Posterior cingulate gyrus (tissue), 11 donors: ENCODE measurements around the gene CNGA3.
"Not testable (repeated sequence)": the region's sequence is repeated elsewhere in the genome, so short reads cannot be mapped to it uniquely, and the experiment has no call there.

Experiments
- DNase-seq, 10 donors: peaks; one replicate each; pipeline versions ENCODE4 v3.0.0 to v3.0.0-alpha.2; 2020 to 2021; ENCODE audit warnings: mixed read lengths in 3 of 10
- intact Hi-C: fragments of 100-400 bp; cut with DNase I; formaldehyde crosslinking; loops from one replicate; pipeline ENCODE4 v1.15.1; 2023

Gene CNGA3

DNA sequence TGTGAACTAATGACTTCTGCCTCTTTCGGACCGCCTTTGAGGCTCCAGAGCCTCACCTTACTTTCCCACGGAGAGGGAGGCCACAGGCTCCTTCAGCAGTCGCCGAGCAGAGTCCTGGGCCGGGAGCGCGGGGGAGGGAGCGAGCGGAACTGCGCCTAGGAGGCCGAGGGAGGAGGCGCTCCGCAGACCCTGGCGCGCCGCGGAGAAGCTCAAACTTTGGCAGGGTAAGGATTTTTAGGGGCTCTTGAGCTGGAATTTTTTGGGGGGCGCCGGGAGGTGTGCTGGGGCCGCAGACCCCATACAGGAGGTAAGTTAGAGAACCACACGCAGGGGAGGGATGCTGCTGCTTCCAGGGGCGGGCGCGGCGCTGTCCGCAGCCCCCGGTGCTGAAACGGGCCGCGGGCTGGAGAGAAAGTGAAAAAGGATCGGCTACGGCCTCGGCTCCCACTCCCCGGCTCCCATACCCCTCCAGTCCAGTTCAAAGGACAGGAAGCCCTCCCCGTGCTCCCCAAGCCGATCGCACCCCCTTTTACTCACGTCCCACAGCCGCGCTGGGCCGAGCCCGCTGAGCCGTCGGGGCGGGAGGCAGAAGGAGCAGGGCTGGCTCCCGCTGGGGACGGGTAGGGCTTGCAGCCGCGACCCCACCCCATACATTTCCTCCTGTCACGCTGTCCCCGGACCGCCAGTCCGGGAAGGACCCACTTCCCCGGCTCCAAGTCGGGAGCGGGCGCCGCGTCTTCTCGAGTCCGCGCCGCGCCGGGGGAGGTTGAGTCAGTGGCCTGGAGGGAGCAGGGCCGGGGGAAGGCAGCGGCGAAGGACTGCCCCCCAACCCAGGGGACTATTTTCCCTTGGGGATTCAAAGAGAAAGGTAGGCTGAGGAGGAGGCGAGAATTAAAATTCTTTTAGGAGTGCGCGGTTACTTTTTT lies at the start of gene CNGA3:
TSS of gene CNGA3 (plus strand) at position 146 of the 926 bp plus-strand sequence. CDS start 23,520 bp downstream, outside the sequence.
- DNase-seq, result peak in 2 of 10 donors; percentile 19 to 78
- intact Hi-C loops, result no loop called here

DNA sequence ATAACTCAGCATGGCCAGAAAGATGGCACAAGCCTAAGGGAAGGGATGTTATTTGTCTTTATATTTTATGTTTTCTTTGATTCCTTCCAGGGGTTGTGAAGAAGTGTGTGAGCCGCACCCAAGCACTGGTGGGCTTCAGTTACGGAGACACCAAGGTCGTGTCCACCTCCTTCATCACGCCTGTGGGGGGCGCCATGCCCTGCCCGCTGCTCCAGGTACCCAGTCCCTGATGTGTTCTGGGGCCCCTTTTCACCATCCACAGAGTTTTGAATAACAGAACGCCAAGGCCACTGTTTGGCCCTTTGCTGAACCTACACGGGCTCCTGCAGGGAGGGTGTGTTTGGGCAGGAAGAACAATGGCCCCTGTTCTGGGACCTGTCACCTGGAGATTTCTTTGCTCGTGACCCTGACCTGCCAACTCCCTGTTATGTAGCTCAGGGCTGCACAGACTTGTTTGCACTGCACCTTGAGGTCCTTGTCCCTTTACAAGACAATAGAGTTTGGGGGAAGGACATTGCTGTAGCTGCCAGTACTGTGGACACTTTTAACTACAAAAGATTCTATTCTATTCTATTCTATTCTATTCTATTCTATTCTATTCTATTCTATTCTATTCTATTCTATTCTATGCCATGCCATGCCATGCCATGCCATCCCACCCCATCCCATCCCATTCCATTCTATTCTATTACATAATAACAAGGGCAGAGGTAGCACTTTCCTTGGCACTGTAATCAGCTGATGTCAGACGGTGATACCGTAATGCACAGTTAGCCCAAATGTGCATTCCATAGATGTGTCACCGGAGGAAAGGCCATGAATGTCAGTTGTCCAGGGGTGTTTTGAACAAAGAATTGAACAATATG lies 48.2 kb upstream of the CNGA3 start:
- no peak for DNase-seq
- intact Hi-C loops, result no loop called here

DNA sequence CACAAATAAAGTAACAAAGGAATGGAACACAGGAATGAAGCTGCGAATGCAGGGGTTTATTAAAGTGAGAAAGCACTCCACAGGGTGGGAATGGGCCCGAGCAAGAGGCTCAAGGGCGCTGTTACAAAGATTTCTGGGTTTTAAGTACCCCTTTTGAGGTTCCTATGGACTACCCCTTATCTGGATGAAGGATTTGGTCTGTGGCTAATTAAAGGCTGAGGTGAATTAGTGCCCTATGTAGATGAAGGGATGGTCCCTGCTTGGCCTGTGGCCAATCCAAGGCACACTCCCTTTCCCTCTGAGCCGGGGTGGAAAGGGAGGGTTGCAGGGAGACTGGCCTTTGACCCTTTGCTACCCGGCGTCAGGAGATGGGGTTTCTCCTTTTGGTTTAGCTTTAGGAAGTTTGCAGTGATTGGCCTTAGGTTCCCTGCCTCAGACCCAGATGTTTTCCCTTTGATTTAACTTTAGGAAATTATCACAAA lies 47.5 kb upstream of the CNGA3 start:
- intact Hi-C loops, result no loop called here
- no peak for DNase-seq

DNA sequence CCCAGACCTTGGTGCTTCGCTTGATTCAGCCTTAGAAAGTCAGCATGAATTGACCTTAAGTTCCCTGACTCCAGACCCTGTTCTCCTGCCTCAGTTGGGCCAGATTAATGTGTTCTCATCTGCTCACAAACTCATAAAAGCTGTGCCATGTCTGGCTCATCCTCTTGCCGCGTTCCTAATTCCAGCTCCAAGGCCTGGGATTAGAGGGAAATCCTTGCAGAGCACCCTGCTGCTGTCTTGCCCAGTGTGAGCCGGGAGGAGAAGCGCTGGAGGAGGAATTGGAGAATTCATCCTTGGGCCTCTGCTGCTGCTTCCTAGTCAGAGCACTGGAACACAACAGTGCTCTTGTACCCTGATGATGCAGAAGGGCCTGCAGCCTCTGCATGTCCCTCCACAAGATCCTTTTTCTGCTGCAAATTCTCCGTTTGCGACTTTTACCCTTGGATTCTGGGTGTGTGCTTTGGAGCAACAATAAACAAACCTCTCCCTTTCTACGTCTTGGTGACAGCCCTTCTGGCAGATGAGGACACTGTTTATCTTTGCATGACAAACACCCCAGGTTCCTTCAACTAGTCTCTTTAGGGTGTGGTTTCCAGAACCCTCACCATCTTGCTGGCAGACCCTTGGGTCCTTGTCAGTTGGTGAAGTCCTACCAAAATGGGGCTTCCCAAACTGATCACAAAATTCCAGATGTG lies 46.9 kb upstream of the CNGA3 start:
- no peak for DNase-seq
- intact Hi-C loops, result no loop called here

DNA sequence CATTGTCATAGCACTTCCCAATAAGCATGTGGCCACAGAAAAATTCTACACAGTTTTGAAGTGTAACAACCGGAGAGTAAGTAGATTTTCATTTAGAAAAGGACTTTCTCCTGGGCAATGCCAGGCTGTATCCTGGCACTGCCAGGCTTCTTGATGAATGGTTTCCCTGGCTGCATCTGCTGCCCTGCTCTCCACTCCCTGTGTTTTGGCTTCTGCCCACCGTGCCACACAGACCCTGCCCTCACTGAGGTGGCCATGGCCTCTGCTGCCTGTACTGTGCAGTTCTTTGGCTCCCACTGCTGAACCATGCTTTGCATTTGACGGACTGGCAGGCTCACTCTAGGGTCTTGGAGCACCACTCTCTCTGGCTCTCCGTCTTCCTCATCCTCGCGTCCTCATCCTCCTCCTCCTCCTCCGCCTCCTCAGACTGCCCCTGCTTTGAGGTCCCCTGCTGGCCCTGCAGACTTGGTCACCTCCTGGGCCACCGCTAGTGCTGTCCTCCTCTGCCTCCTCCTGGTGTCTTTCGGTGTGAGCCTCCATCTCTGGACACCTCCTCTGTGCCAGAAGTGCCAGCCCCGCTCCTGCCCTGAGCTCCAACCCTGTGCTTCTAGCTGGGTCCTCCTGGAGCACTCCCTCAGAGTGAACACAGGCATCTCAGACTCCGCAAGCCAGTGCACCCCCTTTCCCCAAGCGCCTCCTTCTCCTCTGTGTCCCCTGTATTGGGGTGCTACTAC lies 45.9 kb upstream of the CNGA3 start:
- DNase-seq, result no peak
- intact Hi-C loops, result no loop called here

DNA sequence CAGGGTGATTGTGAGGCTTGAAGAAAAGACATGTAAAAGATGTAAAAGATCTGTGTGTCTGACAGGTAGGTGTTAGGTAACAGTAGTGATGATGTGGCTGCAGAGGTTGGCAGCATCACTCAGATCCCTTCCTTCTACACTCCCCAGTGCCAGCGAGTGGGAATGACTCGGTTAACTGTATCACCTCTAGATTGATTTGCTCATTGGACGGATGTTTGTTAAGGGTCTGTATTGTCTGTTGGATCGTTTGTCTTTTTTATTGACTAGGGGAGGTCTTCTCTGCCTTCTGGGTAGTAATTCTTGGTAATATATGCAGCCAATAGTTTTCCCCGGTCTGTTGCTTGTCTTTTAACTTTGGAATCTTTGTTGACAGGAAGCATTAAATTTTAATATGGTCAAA lies 44.8 kb upstream of the CNGA3 start:
- no peak for DNase-seq
- intact Hi-C loops, result no loop called here

DNA sequence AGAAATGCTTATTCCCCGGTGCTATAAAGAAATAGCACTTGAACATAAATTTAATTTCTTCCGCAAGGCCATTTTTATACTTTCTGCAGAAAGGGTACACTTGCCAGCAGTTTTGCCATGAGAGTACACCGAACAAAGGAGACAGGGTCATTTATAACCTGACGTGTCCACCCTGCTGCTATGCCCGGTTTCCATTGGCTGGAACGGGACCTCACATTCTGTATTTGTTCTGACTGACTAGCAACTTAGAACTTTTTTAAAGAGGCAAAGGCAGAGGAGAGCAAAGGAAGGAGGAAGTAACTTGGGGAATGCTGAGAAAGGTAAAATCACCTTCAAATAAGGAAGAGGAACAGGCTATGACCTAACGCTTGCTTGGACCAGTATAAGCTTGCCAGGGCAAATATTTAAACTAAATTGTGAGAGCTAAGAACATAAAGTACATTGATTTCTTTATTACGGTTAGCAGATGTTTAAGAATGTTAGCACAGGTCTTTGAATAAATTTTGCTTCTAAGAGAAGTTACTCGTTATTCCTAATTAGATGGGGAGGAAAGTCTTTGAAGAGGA lies 39.0 kb upstream of the CNGA3 start:
- DNase-seq, intact Hi-C loops: not testable (repeated sequence)

DNA sequence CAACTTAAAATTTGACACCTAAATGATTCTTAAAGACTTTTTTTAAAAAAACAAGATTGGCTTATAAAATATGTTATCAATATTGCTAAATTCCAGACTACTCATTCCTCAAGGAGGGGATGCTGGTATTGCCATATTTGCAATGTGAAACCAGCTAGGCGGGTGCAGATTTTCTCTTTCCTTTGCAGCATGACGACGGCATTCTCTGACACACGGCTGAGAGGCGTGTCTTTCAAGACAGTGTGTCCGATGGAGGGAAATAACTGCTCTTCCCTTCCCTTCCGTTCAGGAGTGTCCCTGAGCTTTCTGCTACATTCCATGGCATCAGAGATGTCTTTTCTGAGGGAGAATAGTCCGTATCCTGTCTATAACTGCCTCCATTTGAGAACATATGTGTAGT lies 38.2 kb upstream of the CNGA3 start:
- DNase-seq, result no peak
- intact Hi-C loops, result no loop called here

DNA sequence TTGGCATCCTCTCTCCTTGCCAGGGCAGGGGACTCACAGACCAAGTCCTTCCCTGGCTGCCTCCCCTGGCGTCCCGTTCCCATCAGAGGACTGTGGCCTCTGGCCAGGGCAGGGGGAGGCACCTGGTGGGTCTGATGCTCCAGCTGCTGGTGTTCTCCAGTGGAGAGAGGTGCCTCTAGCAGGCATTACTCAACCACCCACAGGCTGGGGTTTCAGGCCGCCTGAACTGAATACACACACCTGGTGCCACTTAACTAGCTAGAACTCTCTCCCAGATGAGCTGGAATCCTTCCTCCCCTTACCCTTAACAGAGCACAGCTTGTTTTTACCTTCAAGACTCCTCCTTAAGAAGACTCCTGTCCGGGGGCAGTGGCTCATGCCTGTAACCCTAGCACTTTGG lies 37.7 kb upstream of the CNGA3 start:
- intact Hi-C loops, result no loop called here
- no peak for DNase-seq

DNA sequence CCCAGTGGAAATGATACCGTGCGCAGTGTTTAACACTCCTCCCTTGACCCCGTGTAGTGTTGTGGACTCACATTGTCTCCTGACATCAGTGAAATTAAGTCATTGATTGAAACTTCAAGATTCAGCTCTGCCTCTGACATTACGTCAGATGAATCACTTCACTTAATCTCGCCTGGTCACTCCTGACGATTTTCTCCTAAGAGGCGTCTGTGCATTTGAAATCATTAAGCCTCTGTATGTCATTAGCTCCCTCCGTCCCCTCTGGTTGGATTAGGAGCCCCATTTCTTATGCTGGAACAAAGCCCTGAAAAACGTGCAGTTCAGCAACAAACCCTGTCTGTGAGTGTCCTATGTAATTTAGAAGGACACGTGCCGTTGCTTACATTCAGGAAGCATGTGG lies 36.7 kb upstream of the CNGA3 start:
- intact Hi-C loops, result no loop called here
- no peak for DNase-seq

DNA sequence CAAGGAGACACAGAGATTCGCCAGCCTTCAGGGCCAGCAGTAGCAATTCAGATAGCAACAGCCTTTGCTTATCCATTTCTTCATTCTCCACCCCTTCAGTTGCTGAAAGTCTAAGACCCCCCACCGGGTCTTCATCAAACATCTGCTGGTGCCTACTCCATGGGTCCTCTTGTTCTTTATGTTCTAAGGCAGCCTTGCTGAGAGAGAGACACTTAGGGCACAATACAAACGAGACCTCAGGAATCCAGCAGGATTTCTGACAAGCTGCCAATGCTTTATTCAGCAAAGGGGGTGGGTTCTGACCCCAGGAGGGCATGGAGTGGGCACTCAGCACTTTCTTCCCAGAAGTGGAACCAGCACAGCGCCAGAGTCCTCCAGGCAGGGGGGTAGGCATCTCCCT lies 36.2 kb upstream of the CNGA3 start:
- intact Hi-C loops, result no loop called here
- no peak for DNase-seq

DNA sequence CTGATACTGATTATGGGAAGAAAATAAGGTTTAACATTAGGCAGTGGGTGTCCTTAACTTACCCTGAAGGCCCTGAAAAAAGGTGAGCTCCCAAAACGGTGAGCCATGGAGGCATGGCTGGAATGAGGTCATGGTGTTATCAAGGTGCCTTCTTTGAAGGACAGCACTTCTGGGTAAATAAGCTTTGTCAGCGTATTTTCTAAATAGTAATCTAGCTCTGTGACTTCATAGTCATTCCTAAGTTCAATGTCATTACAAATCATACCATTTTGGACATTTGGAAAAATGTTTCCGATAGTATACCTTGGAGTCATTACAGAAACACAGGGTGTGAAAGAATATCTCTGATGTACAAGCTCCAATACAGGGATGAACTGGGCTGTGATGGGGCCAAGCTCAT lies 35.2 kb upstream of the CNGA3 start:
- intact Hi-C loops, result no loop called here
- DNase-seq, result no peak

DNA sequence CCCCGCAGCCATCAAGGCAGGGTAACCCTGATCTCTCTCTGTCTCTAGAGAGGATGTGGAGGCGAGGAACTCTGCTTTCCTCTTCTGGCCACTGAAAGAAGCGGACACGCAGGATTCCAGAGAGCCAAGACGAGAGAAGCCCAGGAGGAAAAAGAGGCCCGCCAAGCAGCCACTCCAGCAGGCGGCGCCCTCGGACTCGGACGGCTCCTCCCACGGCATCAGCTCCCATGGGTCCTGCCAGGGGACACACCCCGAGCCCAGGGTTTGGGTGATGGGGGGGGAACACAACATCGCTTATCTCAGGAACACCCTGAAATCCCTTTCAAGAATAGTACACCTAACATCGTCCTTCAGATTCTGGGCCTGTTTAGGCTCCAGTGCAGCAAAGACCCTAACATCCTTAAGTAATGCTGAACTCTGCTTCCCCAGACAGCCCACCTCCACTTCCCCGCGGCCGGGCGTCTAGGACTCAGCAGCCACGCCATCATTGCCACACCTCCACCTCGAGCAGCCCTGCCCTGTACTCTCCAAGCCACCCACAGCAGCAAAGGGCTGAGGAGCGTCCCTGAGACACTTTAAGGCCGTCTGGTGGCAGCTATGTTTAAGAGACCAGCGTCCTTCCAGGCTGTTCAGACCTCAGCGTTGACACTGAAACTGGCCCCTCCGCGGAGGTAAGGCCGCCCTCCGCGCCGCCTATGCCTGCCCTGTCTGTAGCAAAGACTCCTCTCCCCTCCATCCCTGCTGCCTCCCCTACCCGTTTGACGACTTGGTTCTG lies 34.3 kb upstream of the CNGA3 start:
- intact Hi-C loops, result no loop called here

DNA sequence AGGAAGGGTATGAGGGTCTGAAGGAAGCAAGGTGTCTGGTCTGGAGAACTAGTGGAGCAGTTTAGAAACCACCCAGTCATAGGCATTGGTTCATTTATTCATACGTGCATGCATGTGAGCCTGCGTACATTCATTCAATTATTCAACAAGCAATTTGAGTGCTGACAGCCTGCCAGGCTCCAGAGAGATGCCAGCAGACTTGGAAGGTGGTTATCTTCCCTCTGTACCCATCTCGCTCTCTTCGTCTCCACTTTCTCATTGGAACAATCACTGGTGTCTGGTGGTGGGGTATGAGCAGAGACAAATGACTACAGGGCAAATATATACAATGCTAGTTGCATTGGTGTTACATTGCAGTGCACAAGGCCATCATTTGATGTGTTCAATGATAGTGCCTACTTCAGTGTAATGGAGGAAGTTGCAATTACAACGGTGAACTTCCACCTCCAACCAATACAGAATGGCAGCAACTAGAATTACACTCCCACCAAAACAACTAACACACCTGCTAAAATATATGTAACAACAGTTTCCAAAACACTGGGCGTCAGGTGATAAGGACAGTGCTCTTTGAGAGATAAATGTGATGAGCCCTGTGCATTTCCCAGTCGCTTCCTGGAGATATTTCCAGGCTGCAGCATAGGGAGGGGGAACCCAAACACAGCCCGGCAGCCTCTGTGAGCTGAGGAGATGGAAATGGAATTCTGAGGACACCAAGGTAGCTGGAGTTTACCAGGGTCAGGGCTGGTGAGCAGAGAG lies 32.6 kb upstream of the CNGA3 start:
- no peak for DNase-seq
- intact Hi-C loops, result no loop called here

More for the DNA sequence above, 34.3 kb upstream of the CNGA3 start:
- DNase-seq, result no peak

DNA sequence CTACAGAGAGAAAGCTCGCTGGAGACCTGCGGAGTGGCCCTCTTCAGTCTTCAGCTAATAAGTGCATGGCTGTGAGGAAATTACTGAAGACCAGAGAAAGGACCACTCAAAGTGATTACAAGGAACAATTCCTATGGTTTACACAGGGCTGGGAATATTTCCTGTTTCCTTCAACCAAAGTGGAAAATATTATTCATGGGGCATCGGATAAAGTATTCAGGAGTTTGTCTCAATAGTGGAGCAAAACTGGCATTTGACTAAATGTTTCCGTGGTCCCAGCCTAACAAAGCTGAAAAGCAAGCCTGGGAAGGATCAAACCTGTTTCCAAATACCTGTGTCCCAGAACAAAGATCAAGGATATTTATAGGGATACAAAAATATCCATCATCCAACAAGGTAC lies 32.0 kb upstream of the CNGA3 start:
- intact Hi-C loops, result no loop called here
- no peak for DNase-seq

DNA sequence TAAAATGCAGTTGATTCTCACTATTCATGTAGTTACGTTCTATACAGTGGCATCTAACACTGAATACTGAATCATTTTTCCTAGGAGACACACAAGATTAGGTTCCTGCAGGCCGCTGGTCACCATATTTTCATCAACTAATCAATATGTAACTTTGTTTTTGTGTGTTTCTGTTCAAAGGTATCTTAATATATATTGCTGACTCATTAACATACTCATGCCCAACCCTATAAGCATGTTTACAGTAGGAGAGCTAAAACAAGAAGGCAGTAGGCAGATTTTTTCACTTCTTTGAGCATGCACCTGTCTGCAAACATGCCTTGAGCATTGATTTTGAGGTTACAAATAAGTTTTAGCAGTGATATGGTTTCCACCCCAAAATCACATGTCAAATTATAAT lies 30.3 kb upstream of the CNGA3 start:
- intact Hi-C loops, result no loop called here
- DNase-seq, result no peak

DNA sequence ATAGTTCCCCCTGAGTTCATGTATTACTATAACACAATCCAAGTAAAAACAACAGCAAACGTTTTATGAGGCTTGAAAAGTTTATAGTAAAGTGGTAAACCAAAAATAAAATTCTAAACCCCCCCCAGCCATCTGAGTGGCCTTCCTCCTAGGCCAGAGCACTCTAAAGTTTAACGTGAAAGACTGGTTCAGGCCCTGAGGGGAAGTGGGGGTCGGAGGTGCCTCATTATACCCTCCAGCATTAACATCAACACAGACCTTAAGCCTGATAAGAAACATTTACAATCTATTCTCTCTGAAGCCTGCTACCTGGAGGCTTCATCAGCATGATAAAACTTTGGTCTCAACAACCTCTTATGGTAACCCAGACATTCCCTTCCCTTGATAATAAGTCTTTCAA lies 29.0 kb upstream of the CNGA3 start:
- intact Hi-C loops, result no loop called here
- no peak for DNase-seq

DNA sequence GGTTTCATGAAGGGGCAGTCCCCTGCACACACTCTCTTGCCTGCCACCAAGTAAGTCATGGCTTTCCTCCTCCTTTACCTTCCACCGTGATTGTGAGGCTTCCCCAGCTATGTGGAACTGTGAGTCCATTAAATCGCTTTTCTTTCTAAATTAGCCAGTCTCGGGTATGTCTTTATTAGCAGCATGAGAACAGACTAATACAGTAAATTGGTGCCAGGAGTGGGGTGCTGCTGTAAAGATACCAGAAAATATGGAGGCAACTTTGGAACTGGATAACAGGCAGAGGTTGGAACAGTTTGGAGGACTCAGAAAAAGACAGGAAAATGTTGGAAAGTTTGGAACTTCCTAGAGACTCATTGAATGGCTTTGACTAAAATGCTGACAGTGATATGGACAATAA lies 26.1 kb upstream of the CNGA3 start:
- intact Hi-C loops, DNase-seq: not testable (repeated sequence)
